Stimulated activated CD4-positive, alpha-beta T cell treated with anti-CD3 and anti-CD28 coated beads, Interleukin-1b, Interleukin-23, amount 100 ng/mL, for 4 hours (primary cell): Measurements from ENCODE around the gene CTIF.
"Not testable (repeated sequence)": the region's sequence is repeated elsewhere in the genome, so short reads cannot be mapped to it uniquely, and the experiment has no call there.

Experiments used
- DNase-seq, 2 donors: peaks; one replicate each; pipeline ENCODE4 v3.0.0-alpha.2; 2020; ENCODE audit warnings: low read depth in 2 of 2

The CTIF gene

DNA sequence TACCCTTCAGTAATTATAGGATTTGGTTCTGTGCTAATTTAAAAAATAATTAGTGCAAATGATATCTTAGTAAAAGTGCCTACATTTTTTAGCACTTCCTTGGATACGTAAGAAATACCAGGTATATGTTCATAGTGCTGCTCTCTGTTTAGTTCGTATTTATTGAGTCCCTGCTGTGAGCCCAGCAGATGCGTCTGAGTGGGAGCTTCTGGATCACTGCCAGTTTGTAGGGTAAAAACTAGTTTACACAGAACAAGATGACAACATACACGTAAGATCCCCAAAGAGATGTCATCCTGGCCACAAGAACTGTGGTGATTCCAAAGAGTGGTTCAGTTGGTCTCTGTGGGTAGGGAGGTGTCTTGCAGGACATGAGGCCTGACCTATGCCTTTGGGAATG lies 103.2 kb downstream of the CTIF start:
- no peak for DNase-seq

DNA sequence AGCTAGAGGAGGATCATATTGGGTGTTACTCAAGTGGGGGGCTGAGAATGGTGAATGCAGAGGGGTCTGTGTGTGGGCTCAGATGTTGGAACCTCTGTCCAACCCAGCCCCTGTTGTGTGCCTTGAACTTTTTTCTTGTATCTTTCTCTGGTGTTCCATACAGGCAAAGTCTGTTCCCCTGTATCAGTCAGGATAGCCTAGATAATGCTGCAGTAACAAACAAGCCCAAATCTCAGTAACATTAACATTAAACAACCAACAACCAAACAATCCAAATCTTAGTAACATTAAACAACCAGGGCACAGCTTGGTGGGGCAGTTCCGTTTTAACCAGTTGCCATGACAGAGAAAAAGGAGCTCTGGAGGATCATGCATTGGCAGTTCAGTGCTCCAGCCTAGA lies 103.7 kb downstream of the CTIF start:
- no peak for DNase-seq

DNA sequence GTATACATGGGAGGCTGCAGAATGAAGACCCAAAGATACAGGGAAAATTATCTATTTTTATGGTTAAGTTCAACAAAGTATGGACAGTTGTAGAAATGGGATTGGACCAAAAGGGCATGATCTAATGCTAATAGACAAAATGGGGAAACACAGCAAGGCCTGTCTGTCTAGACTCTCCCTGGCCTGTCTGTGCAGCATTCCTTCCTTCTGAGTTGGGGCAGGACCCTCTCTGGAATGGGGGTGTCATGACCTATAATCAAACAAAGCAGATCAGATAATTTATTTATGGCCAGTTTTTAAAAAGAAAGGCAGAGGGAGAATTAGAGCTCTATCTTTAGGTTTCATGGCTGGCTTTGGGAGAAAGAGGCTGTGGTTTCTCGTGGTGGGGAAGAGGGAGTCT lies 104.4 kb downstream of the CTIF start:
- DNase-seq: no peak

DNA sequence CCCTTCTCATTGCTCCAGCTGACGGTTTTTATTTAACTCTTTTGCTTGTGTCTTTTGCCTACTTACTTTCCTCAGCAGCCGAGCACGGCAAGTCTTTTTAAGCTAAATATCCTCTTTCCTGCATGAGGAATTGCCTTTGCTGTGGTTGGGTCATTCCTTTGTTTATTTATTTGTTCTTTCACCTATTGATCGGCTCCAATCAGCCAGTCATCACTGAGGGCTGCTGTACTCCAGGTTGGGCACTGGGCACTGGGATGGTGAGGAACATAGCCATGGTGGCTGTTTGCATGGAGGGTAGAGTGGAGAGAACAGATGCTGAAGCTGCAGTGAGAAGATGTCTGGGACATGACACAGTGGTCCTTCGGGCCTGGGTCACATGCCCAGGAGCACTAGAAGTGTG lies 105.2 kb downstream of the CTIF start:
- no peak for DNase-seq

DNA sequence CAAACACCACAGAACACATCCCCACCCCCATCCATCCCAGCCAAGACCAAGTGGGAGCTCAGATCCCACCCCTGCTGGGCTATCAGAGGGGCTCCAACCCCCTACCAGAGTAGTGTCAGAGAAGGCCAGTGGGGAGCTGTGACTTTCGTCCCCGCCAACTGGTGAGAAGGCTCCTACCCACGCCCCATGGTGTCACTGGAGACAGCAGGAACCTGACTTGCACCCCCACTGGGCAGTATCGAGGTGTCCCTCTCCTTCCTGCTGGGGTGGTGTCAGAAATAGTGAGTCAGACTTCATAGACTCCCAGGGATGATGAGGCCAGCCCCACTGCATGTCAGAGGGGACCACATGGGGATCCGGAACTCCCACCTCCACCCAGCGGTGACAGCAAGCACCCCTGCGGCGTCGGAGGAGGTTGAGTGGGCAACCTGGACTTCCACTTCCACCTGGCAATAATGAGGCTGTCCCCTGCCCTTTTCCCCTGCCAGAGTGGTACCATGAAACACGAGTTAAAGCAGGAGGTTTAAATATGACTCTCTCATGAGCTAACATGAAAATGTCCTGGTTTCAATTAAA lies 106.7 kb downstream of the CTIF start:
- no peak for DNase-seq

DNA sequence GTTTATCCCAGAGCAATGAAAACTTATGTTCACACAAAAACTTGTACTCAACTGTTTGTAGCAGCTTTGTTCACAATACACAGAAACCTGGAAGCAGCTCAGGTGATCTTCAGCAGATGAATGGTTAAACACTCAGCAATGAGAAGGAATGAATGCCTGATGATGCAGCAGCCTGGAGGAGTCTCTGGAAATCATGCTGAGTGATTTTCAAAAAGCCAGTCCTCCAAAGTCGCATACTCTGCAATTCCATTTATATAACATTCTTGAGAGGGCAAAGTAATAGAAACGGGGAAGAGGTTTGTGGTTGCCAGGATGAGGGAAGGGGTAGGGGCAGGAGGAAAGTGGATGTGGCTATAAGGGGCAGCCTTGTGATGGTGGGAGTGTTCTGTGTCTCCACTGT lies 108.1 kb downstream of the CTIF start:
- DNase-seq: no peak

DNA sequence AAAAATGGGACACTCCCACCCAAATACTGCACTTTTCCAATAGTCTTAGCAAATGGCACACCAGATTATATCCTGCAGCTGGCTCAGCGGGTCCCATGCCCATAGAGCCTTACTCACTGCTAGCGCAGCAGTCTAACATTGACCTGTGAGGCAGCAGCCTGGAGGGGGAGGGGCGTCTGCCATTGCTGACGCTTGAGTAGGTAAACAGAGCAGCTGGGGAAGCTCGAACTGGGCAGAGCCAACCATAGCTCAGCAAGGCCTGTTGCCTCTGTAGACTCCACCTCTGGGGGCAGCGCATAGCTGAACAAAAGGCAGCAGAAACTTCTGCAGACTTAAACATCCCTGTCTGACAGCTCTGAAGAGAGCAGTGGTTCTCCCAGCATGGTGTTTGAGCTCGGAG lies 110.4 kb downstream of the CTIF start:
- no peak for DNase-seq

DNA sequence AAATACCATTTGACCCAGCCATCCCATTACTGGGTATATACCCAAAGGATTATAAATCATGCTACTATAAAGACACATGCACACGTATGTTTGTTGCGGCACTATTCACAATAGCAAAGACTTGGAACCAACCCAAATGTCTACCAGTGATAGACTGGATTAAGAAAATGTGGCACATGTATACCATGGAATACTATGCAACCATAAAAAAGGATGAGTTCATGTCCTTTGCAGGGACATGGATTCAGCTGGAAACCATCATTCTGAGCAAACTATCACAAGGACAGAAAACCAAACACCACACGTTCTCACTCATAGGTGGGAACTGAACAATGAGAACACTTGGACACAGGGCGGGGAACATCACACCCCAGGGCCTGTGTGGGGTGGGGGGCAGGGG lies 115.8 kb downstream of the CTIF start:
- DNase-seq: not testable (repeated sequence)

DNA sequence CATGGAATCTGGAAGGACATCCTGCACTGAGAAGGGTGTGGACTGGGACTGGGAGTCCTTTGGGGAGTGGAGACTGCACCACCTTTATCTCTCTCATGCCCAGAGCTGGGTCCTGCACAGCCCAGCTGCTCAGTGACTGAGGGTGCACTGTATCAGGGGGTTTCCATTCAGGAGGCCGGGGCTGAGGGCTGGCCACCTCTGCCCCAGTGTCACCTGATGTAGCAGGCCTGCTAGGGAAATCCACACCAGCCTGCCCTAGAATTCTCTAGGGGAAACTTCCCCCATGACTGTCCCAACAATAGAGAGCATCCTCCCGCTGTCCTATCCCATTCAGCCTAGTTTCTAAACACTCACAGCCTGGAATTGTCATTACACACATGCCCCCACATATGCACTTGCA lies 116.7 kb downstream of the CTIF start:
- DNase-seq: no peak

DNA sequence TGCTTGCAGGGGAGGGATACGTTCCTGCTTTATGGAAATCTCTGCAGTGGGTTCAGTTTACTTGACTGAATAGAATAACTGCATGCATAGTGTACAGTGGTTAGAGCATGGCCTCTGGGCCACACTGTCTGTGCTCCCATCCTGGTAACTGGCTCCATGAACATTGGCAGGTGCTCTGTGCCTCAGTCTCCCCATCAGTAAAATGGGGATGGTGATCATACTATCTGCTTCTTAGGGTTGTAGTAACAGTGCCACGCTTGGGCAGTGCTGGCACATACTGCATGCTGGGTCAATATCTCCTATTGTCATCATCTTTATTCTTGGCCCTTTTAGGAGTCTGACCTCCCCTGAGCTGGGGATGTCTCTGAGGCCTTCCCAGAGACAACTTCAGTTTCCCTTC lies 117.3 kb downstream of the CTIF start:
- no peak for DNase-seq

DNA sequence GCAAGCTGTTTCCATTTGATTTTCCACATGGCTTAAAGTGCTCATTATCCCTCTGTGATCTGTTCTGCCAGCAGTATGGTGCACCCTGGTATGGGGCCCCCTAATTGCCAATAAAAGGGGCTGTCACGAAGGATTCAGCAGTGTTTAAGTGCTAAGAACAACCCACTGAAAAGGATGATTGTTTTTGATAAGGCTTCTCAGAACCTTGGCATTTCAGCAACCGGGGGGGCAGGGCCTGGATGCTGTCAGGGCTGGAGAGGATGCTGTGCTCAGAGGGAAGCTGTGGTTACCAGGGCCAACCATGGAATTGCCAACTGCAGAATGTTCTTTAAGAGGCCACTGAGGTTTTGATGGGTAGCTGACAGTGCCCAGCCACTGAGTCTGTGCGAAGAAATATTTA lies 117.8 kb downstream of the CTIF start:
- no peak for DNase-seq

DNA sequence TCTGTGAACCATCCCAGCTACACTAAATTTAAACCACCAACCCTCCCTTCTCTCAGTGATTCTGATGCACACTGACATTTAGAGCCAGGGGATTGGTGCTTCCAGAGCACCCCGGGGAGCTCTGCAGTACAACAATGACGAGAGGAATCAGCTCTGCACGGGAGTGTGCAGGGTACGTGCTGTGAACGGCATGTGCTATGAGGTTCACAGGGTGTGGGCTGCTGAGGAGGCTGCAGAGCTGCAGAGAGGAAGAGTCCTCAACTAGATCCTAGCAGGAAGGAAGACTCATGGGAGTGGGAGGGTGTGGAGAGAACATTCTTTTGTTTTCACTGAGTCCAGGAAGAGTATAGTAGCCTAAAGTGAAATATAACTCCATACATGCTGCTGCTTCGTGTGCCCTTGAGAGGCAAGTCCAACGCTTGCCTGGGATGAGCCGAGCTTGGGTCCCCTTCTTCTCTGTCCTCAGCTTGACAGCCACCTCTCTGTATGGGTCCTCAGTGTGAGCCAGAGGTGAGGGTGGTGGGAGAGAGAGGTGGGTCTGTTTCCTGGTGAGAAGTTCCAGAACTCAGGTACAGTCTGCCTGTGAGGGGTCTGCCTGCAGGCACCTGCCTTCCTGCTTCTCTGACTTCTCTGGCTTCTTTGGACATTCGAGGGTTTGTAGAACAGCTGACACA lies 118.8 kb downstream of the CTIF start:
- DNase-seq: no peak

DNA sequence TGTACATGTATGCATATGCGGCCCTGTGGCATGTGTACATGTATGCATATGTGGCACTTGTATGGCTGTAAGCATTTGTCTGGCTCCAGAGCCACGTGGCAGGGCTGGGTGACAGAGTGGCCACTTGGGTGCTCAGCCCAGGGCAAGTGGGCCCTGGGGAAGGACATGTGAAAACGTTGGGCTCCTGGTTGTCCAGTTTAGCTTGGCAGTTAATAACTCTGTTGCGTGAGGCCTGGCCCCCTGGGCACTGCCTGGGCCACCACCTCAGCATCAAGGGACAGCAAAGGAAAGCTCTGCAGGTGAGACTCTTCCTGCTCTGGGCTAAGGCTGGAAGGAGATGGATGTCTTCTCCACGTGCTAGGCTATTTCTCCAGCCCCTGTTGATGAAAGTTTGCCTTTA lies 119.9 kb downstream of the CTIF start:
- DNase-seq: no peak

DNA sequence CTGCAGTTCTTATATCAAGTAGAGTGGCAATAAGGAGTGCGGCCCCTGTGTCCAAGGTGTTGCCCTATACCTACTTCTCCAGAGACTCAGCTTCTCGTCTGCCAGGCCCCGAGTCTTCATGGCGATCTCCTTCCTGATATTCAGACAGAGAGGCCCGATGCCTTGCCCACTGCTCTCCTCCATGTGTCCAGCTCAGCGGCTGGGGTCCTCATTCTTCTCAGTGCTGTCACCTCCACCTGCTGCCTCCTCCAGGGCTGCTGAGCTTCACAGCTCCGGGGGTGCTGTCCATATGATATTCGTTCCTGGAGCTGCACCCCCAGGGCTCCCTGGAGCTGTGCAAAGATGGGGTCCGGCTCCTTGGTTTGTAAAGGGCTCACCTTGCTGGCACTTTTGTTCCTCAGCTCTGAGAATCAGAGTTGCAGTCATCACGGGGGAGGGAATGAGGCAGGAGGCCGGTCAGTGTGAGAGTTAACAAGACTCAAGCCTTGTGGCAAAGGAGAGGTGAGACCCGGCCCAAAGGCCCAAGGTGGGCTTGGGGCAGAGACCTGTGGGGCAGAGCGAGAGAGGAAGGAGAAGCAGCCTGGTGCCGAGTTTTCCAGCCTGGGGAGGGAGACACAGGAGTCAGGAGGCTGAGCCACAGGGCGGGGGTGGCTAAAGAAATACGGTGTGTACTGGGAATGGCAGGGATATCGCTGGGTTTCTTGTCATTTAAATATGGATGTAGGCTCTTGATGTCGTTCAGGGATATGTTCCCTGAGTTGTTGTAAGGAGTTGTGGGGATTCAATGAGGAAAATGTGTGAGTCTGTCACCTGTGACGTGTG lies 120.6 kb downstream of the CTIF start:
- no peak for DNase-seq

DNA sequence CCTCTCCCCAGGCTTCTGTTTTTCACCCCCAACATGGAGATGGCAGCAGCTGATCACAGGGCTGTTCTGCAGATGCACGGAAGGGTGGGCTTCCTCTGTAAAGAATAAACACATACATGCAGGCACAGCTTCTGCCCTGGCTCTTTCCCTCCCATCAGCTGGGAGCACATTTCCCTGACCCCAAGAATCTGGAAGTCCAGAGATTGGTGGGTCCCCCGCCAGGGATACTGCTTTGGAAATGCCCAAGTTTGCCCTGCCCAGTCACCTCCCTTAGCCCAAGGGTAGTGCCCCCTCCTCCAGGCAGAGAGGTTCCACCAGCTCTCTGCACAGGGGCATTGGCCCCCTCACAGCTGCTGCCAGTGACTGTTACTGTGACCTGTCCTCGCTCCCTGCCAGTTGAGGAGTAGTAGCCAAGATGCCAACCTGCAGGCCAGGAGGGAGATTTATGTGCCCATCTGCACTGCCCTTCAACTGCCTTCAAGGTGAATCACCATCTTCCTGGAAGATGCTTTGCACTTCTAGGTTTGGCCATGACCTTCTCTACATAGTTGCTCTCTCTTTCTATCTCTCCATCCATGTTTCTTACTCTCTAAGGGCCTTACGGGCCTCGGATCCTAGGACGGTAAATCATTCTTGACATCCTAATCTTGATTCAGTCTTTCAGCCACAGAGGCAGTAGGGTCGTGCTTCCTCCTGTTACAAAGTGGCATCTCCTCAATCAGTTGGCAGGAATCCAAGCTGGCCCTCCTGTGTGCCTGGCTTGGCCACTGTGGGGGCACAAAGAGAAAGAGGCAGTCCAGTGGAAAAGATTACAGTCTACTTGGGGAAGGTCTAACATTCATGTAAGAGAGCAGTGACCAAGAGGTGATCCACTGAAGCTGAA lies 121.8 kb downstream of the CTIF start:
- DNase-seq: no peak

DNA sequence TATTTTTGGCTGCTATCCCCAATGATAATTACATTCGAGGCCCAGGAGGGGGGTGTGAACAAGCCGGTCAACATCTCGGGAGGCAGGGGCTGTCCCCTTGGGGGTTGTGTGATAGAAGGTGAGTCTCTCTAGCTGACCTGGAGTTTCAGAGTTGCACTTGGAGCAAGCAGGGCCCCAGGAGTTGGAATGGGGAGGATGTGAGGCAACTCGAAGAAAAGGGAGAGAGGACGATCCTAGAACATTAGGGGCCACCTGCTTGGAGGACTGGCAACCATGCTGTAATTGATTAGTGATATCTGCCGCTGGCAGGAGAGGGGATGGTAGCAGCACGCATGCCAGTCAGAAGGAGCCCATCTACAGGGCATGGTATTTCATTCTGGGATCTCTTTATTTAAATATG lies 122.6 kb downstream of the CTIF start:
- no peak for DNase-seq

DNA sequence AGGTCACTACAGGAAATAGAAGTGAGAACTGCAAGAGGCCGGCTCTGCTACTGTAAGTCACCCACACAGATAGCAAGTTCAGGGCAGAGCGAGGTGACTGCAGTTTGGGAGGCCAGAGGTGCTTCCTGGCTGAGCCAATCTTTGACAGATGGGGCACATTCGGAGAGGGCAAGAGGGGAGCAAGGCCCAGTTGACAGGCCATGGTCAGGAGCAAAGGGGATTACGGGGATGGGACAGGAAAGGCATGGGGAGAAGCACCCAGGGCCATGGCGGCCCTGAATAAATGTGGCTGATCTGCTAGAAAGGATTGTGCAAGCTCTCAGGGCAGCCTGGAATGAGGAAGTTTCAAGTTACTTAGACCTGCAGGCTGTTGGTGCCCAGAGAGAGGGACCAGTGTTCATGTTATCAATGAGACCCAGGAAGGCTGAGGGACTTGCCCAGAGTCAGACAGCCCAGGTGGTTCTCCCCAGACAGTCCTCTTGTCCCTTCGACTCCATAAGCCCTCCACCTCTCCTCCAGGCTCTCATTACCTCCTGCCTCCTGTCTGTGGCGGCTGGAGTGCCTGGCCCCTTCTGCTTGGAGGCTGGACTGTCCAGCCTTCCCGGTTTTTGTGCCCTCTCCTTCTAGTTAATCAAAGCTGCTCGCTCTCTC lies 123.3 kb downstream of the CTIF start:
- DNase-seq: no peak

DNA sequence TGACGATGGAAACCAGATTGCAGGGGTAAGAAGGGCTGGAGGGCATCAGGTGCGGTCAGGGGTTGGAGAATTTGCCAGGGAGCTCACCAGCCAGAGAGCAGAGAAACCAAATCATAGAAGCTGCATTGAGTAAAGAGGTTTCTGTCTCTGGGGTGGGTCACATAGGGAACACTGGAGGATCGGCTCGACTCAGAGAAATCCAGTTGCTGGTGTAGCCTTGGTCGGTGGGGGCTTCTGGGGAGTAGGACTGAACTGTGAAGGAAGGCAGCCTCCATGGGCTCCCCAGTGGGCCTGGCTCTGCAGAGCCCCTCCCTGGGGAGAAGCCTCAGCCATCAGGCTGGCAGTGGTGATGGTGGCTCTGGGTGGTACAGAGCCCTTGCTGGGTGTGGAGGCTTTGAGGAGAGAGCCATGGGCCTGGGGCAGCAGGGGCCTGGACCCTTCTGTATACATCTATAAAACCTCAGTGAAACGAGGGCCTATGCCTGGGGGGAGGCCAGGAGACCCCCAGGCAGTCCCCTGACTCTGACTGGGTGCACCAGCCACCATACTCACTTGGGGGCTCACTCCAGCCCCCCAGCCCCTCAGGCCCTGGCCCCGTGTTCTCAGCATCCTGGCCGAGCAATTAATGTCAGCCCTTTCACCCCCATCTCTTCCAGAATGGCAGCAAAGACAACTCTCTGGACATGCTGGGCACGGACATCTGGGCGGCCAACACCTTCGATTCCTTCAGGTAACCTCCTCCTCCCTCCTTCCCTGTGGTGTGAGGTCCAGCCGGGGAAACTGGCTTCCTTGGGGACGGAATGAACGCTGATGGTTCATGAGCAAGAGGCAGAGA lies 124.5 kb downstream of the CTIF start:
- no peak for DNase-seq

DNA sequence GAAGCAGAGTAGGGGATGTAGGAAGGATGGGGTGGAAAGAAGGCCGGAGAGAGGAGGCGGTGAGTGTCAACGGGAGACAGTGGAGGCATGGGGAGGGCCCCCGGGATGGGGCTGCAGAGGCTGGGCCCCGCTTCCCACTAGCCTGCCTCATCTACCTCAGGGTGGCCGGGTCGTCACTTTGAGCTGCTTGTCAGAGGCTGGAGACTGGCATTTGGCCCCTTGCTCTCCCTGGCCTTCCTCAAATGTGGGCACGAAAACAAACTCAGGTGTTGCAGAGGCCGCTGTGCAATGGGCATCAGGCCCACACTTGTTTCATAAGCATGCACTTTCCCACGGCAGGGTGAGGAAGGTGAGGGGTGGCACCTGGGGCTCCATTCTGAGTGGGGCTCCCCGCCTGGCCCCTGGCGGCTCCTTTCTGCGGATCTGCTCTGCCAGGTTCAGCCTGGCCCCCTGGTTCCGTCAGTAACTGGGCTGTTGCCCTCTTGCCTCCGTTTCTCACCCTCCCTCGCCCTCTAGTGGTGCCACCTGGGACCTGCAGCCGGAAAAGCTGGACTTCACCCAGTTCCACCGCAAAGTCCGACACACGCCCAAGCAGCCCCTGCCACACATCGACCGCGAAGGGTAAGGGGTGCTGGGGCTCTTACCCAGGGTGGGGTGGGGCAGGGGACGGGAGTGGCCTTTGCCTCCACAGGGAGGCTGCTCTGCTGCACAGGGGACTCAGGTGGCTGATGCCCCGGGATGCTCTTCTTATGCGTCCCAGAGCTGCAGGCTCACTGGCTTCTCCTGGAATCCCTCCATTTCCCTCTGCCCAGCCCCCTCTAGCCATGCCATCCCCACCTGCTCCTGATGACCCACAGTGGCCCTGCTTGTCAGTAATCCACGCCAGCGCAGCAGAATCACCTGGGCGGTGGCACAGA lies 125.4 kb downstream of the CTIF start:
- peak; percentile 44 for DNase-seq

DNA sequence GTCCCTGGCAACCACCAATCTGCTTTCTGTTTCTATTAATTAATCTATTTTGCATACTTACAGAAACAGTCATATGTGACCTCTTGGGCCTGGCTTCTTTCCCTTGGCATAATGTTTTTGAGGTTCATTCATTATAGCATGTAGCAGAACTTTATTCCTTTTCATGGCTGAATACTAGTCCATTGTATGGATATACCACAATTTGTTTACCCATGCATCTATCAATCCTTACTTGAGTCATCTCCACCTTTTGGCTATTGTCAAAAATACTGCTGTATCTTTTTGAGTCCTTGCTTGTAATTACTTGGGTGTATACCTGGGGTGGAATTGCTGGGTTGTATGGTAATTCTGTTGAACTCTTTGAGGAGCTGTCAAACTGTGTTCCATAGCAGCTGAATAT lies 126.8 kb downstream of the CTIF start:
- no peak for DNase-seq
